Lower lobe of right lung (tissue), 2 donors: Measurements from ENCODE around the gene NRXN2. TPM values are rescaled to one million over a fixed set of nuclear protein-coding genes. Genes with fewer than 3 reads are reported as not detected.

Experiments used
- ATAC-seq, 2 donors: fragments of 200-7000 bp; cut with Tn5 transposase; one replicate each; pipeline ENCODE4 v1.9.1; 2020 to 2022; ENCODE audit warnings: mild to moderate bottlenecking in 2 of 2, moderate library complexity in 2 of 2
- DNase-seq: peaks from one replicate; pipeline ENCODE4 v3.0.0-alpha.2; 2020
- H3K27ac ChIP-seq: fragments of 200-600 bp; one replicate; pipeline ENCODE4 v1.8.0; 2022
- H3K27me3 ChIP-seq: fragments of 200-600 bp; one replicate; pipeline ENCODE4 v1.8.0; 2022; ENCODE audit warnings: low read depth
- H3K36me3 ChIP-seq: fragments of 200-600 bp; one replicate; pipeline ENCODE4 v1.8.0; 2022; ENCODE audit warnings: mild to moderate bottlenecking
- H3K4me1 ChIP-seq: fragments of 200-600 bp; one replicate; pipeline ENCODE4 v1.8.0; 2022
- H3K4me3 ChIP-seq: fragments of 200-600 bp; one replicate; pipeline ENCODE4 v1.8.0; 2022; ENCODE audit warnings: mild to moderate bottlenecking
- H3K9me3 ChIP-seq: fragments of 200-600 bp; one replicate; pipeline ENCODE4 v1.8.0; 2022
- intact Hi-C: fragments of 100-400 bp; cut with DNase I; formaldehyde crosslinking; loops from one replicate; pipeline ENCODE4 v1.11.0; 2022
- total RNA-seq: library from RNA; stranded (reverse); fragmentation: NEBNext Ultra II Directional; extraction: Animal tissue kit (Norgen Biotek cat#: 25700); gene quantifications from one replicate; pipeline ENCODE4 v1.2.1, GENCODE V29; 2021
- TF ChIP-seq, protein P1 (sequence below): fragments of 200-600 bp; IDR thresholded peaks from one replicate; pipeline ENCODE4 v1.8.0; 2022; ENCODE audit warnings: antibody characterized with exemption, mild to moderate bottlenecking
- donor health status: DM: no; HTN: yes; CAD: no; lungs with severe emphysema.

The NRXN2 gene
- total RNA-seq, 1 donor from 2014 or later = 1.7 TPM

DNA sequence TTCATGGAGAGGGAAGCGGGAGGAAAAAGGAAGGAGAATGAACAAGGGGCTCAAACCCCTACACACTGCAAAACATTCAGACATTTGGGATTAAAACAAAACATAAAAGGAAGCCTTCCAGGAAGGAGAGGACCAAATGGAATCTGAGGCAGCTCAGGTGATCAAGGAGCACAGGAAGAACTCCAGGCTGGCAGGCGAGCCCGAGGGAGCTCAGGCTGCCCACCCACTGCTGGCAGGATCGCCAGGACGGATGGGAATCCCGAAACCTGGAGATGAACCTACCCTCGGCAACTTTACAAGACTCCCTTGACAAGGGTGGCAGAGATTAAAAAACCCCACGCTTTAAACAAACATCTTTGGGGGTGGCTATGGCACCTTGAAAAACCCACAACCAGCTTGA, 41.8 kb upstream of the NRXN2 start:
- DNase-seq (no peak), ATAC-seq (no peak)
- Histone ChIP-seq H3K36me3 (peaks cover 79% of the 10 kb centered on the region), H3K27ac (no peak overlapping the region), H3K27me3 (no peaks in the 10 kb centered on the region), H3K9me3 (no peaks in the 10 kb centered on the region), H3K4me1 (peaks cover 43% of the 10 kb centered on the region), H3K4me3 (no peak overlapping the region)
- intact Hi-C loops = no loop called here
- TF ChIP-seq, protein P1, sequence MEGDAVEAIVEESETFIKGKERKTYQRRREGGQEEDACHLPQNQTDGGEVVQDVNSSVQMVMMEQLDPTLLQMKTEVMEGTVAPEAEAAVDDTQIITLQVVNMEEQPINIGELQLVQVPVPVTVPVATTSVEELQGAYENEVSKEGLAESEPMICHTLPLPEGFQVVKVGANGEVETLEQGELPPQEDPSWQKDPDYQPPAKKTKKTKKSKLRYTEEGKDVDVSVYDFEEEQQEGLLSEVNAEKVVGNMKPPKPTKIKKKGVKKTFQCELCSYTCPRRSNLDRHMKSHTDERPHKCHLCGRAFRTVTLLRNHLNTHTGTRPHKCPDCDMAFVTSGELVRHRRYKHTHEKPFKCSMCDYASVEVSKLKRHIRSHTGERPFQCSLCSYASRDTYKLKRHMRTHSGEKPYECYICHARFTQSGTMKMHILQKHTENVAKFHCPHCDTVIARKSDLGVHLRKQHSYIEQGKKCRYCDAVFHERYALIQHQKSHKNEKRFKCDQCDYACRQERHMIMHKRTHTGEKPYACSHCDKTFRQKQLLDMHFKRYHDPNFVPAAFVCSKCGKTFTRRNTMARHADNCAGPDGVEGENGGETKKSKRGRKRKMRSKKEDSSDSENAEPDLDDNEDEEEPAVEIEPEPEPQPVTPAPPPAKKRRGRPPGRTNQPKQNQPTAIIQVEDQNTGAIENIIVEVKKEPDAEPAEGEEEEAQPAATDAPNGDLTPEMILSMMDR = no peak

DNA sequence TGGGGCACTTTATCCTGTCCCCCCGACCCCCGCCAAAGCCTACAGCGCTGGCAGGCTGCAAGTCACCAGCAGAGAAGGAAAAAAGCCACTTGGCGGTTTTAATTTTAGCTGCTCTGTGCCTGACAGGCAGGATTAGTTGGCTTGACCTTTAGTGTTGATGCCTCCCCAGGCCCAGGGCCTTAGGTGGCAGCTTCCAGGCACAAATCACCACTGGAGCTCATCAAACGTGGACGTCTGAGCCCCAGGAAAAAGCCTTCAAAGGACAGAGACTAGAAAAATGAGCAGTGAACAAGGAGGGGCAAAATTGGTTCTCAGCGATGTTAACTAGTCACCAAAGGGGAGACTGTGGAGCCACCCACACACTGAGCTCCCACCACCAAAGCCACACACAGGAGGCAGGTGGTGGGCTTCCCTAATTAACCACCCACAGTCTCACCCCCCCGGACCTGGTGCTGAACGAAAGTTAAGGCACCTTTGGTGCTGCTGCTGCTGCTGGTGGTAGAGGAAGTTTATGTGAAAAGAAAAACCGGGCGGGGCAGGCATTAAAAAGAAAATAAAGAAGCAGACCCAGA, 41.1 kb upstream of the NRXN2 start:
- TF ChIP-seq, protein P1 = no peak
- Histone ChIP-seq H3K36me3 (peaks cover 73% of the 10 kb centered on the region), H3K27ac (peak overlapping the region; percentile 47), H3K27me3 (no peaks in the 10 kb centered on the region), H3K4me1 (peaks cover 49% of the 10 kb centered on the region), H3K4me3 (no peak overlapping the region), H3K9me3 (no peaks in the 10 kb centered on the region)
- ATAC-seq (no peak), DNase-seq (no peak)
- intact Hi-C loops = no loop called here

GRCh38 chr11:64763526-64764039, 40.6 kb upstream of the NRXN2 start:
- Histone ChIP-seq H3K4me3 (no peak overlapping the region), H3K27me3 (no peaks in the 10 kb centered on the region), H3K4me1 (peaks cover 51% of the 10 kb centered on the region), H3K9me3 (no peaks in the 10 kb centered on the region), H3K27ac (peak overlapping the region; percentile 47), H3K36me3 (peaks cover 67% of the 10 kb centered on the region)
- intact Hi-C loops = no loop called here
- TF ChIP-seq, protein P1 = no peak
- DNase-seq (no peak), ATAC-seq (no peak)

- intact Hi-C loops = no loop called here
- H3K4me1 ChIP-seq = peaks cover 46% of the 10 kb centered on the region
- TF ChIP-seq, protein P1 = no peak
- no peak overlapping the region for H3K4me3 ChIP-seq
- DNase-seq (no peak), ATAC-seq (no peak)
- no peaks in the 10 kb centered on the region for H3K9me3 ChIP-seq
- peak overlapping the region; percentile 47 for H3K27ac ChIP-seq
- H3K27me3 ChIP-seq = no peaks in the 10 kb centered on the region
- H3K36me3 ChIP-seq = peaks cover 61% of the 10 kb centered on the region
Measured at GRCh38 chr11:64762674-64763525, 39.9 kb upstream of the NRXN2 start.

GRCh38 chr11:64762277-64762673, 39.3 kb upstream of the NRXN2 start:
- H3K27ac ChIP-seq = no peak overlapping the region
- ATAC-seq = no peak
- intact Hi-C loops = no loop called here
- no peak overlapping the region for H3K4me3 ChIP-seq
- TF ChIP-seq, protein P1 = no peak
- peaks cover 40% of the 10 kb centered on the region for H3K4me1 ChIP-seq
- peaks cover 54% of the 10 kb centered on the region for H3K36me3 ChIP-seq
- no peak for DNase-seq
- H3K27me3 ChIP-seq = no peaks in the 10 kb centered on the region
- H3K9me3 ChIP-seq = no peaks in the 10 kb centered on the region
